ENCODE measurements around the gene TVP23C.

DNA sequence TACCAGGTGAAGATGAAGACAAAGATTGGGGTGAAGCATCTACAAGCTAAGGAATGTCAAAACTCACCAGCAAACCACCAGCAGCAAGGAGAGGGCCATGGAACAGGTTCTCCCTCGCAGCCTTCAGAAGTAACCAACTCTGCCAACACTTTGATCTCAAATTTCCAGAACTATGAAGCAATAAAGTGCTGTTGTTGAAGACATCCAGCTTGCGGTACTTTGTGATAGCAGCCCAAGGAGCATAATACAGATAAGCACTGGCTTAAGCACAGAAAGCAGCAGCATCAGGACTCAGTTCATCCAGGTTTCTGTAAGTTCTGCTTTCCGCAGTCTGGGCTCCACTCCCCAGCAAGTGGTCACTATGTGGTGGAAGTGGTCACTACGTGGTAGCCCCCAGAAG, 79.9 kb downstream of the TVP23C start:
- no peak for TF ChIP-seq EZH2phosphoT487 (IDR thresholded peaks at IDR 0.05; ENCODE audit: borderline replicate concordance)
- no peak for TF ChIP-seq CTCF (IDR thresholded peaks at IDR 0.05 in 2 of 3, conservative IDR thresholded peaks at IDR 0.05 in 1 of 3; ENCODE audit: borderline replicate concordance in 1 of 3, insufficient read depth in 1 of 3, low read depth in 2 of 3, low read length in 2 of 3)

Measured in HCT116 (cell line).